ENCODE measurements around the gene NRXN3.

Gene NRXN3

DNA sequence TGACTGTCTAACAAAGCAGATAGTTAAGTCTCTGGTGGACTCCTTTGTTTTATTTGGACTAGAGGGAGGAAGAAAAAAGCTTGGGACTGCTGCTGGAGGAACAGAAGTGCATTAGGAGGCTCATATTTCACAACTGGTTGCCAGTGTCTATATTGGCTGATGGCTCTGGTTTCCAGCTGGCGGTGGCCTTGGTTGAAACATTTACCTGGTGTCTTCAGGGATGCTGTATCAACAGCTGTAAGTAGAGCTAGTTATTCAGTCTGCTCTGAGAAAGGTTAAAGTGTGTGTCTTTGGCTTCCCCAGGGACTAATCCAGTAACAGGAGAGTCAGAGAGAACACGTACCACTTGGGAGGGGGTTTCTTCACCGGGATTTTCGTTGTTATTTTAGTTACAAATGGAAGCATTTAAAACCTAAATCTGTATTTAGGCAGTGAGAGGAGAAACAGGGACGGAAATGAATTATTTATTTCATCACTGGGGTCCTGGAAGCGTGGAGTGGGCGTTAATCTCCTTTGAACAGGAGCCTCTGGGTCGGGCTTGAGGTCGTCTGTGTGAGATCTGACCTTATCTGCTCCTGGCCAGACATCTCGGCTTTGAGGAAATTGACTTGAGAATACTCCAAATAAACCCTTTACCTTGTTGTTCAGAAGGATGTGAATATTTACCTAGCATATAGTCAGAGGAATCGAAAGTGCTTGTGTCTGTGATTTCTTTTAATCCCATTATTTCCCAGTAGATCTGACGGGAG, 149.9 kb downstream of the NRXN3 start:
- no peak for DNase-seq (ENCODE audit: low spot score)

DNA sequence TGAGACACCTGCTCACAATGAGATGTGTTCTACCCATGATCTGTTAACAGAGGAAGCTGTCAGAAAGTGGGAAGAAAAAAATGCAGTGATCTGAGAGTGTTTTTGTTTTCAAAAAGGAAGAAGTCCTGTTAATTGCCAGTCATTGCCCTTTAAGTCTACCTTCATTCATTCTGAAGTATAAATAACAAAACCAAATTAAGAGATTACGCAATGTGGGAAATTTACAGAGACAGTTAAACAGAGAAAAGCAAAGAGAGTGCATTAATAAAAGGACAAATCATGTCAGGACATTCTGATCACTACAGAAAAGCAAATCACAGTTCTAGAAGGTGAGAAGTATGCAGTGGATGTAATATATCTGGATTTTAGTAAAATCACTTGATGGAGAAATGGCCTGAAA, 154.2 kb downstream of the NRXN3 start:
- no peak for DNase-seq (ENCODE audit: low spot score)

DNA sequence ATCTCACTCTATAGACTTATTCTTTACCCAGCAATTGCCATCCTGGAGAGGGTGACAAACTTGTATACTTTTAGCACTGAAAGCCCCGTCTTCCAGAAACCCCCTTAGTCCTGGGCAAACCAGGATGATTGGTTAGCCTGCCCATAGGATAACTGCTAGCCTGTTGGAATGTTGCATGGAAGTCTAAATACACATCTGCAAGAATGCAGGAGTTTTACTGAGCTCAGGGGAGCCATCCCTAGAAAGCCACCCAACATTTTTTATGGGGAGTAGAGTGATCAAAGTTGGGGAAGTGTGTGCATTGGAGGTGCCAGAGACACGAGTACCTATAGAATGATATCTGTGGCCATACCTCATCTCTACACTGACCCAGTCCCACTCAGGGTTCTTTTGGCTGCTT, 155.7 kb downstream of the NRXN3 start:
- no peak for DNase-seq (ENCODE audit: low spot score)

DNA sequence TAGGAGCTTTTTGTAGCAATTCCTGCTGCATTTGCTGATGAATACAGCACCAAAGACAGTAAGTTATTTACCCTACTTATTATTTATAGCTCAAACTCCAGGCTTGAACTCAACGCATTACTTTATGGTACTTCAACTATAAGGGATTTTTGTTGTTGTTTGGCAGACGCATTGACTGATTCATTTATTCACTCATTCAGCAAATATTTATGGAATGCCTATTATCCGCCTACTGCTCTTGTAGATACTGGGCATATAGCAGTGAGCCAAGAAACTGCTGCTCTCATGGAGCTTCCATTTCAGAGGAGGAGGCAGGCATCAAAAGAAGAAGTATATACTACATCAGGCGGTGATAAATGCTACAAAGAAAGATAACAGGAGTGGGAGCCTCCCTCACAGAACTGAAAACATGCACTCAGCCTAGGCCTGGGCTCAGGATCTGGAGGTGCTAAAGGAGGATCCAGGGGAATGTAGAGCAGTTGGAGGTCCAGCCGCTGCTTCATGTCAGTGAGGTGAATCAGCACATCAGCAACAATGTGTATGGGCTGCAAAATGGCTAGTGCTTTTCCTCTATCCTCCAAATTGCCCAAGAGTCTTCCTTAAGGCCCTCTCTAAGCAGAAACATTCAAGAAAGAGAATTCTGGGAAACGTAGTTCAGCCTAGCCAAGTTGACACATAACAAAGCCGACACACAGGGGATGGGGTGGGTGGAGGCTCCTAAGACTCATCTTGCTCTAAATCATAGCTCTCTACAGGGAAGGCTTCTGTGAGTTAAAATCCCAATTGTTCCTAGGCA, 157.5 kb downstream of the NRXN3 start:
- DNase-seq (ENCODE audit: low spot score) = no peak

DNA sequence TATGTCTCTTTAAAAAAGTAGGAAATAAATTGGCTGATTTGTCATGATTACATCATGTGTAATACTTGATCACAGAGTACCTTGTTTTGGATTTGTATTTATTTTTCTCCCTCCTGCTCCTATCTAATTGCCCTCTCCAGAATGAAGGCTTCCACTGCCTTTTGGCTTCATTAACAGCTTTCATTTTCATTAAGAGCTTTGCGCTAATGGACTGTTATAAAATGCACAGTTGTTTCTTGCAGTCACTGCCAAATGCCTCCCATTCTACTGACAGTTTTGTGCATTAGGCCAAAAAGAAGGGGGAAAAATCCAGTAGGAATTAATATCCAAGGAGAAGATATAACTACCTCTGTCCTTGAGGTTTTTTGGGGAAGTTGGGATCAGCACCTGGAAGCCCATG, 159.2 kb downstream of the NRXN3 start:
- no peak for DNase-seq (ENCODE audit: low spot score)

DNA sequence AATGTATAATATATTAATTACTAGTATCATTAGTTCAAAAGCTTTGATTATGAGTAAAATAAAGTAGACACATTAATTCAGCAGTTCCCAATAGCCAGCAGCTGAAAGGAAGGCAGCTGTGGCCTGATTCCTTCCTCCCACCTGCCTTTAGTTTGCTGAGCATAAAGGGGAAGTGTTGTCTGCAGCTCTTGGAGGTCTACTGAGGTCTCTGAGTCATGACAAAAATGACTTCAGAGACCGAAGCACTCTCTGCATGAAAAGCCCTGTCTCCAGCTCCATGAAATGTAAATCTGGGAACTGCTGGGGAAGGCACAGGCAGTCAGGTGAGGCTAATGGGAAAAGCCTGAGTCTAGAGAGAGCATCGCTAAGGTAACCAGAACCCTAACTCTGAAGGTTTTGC, 165.4 kb downstream of the NRXN3 start:
- DNase-seq (ENCODE audit: low spot score) = no peak

DNA sequence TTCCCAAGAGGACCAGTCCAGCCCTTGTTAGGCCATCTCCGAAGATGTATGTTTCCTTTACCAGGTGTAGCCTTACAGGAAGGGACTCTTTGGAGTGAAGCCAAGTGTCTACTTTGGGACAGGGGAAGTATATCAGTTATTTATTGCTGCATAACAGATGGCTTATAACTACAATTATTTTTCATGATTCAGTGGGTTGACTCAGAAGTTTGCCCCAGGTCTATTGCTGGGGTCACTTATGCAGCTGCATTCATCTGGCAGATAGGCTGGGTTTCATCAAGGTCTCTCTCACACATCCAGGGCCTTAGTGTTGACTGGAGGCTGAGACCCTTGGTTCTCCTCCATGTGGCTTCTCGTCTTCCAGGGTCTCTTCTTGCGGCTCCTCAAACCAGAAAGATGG, 170.1 kb downstream of the NRXN3 start:
- no peak for DNase-seq (ENCODE audit: low spot score)

DNA sequence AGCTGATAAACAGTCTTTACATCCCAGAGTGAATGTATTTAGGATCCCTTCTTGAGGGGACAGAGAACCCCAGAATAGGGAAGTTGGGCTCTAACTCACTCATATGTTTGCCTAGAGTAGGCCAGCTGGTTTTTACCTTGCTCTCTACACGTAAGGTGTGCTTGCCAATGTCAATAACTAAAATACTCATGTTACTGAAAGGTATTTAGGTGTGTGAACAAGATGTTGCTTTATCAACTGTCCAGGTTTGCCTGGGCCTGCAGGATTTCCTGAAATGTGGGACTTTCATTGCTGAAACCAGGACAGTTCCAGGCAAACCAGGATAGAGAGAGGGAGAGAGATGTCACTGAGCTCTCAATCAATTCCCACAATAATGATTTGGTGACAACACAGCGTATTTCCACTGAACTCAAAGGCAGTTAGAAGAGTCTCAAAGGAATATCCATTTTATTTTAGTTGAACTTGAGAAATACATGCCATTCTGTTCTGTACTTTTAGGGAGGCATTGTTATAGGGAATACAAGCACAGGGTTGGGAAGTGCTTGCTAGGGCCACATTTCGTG, 171.7 kb downstream of the NRXN3 start:
- no peak for DNase-seq (ENCODE audit: low spot score)

DNA sequence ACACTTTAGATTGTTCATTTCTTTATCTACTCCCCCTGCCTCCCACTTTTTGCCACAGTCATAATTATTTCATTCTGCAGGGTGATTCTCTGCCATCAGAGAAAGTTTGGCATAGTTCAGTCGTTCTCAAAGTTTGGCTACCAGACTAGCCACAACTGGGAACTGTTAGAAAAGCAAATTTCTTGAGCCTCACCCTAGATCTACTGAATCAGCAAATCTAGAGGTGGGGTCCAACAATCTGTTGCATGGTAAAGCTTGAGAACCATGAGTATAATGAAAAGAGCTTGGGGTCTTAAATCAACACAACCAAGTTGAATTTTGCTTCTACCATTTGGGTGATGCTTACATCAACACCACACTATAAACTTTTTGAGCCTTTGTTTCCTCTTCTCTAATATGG, 172.7 kb downstream of the NRXN3 start:
- no peak for DNase-seq (ENCODE audit: low spot score)

DNA sequence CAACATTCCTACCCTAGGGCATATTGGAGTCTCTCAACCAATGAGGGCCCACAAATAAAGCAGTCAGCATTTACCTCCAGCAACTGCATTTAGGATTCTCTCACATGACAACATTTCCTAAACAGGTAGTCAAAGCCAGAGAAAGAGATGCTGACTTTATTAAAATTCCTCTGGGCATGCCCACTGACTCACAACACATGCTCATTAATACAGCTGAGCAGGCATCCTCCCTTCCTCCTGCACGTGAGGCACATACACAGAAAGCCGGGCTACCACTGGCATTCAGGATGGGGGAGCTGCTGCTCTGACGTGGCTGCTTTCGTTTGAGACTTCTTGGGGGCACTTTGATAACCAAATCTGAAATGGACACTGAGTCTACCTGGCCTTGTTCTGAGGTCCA, 174.1 kb downstream of the NRXN3 start:
- DNase-seq (ENCODE audit: low spot score) = no peak

DNA sequence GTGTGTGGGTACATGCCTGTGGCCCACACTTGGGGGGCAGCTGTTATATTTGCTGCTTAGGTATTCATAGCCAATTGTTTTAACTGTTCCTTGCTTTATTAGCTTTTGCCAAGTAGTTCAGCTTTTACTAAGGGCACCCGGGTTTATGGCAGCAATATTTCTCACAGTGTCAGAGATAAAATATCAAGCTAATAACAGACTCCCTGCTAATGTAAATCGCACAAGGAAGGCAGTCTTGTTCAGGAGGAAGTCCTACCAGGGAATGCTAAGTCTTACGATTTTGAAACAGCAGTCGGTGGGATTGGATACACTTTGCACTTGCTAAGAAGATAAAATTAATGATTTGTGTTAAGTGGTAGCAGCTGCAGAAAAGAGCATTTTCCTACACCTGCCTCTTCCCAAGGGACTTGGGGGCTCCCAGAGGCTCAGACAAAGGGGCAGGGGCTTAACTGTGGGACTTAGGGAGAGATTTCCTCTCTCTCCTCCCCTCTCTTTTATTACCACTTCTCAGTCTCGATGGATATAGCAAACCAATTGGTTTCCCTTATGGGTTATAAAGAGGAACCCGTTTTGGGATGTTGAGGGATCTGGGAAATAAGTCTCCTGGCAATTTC, 175.1 kb downstream of the NRXN3 start:
- DNase-seq (ENCODE audit: low spot score) = no peak

DNA sequence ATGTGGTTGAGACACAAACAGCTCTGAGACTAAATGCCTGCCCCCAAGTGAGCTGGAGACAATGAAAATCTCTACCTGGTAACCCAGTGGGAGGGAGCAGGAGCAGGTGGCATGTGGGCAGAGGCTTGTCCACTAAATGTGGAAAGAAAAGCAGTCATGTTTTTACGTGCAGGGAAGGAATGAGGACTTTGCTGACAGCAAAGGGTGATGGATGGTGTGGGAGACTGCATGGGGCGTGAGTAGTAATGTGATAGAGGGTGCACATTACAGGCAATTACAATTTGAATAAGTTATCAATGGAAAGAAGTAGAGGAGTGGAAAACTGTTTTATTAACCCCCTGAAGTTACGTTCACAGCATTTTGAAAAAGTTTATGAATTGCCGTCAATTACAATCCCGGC, 176.6 kb downstream of the NRXN3 start:
- DNase-seq (ENCODE audit: low spot score) = no peak

DNA sequence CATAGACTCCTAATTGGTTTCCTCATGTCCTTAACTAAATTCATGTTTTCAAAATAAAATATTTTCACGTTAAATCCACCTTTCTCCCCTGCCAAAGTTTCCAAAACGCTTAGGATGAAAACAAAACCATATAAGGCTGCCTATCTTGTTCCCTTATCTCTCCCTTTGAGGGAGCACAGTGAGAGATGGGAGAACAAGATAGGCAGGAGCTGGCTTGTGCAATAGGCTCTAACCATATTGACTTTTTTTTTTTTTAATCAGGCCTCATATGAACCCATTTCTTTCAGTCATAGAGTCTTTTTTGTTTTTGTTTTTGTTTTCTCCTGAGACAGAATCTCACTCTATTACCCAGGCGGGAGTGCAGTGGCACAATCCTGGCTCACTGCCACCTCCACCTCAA, 184.9 kb downstream of the NRXN3 start:
- no peak for DNase-seq (ENCODE audit: low spot score)

DNA sequence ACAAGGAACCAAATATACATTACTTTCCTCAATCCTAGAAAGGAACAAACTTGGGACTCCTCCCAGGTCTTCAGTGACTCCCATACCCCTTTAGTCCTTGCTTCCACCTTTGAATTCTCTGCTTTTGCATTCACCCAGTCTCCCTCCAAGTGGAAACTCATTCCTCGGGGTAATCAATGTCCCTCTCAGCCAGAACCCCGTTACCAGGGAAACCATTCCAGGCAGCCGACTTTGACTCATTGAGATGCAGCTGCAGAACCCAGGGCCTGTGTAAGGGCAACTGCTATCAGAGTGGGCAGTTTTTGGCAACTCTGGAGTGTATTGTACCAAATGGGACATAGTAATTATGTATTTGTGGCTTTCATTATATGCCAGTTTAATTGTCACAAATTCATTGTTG, 186.2 kb downstream of the NRXN3 start:
- no peak for DNase-seq (ENCODE audit: low spot score)

DNA sequence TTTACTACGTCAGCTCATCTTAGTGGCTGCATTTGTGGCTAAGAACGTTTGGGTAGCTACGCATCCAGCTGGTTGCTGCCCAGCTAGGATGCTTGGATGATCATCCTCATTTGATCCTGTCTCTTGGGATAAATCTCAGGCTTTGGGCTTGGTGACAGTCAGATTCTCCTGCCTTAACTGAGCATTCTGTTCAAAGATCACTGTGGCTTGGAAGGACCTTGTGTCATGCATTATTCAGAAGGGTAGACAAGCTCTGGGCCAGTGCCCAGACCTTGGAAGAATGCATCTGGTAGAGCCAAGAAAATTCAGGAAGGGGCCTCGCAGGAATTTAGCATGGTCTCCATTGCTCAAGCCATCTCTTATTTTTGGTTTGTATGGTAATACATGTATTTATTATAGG, 188.4 kb downstream of the NRXN3 start:
- no peak for DNase-seq (ENCODE audit: low spot score)

DNA sequence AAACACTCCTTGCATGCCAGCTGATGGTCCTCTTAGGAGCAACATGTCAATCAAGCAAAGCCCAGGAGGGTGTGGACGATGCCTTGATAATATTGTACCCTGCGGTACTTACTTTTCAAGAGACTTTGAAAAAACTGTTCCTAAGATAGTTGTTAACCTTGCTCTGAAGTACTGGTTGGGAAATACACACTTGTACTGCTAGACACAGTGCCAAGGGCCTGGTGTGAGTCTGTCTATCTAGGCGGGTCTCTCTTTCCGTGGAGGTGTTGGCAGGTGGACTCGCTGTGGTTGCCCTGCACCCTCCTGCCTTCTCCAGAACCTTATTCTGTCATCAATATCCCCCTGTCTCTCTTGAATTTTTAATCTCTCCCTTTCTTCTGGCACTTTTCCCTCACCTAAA, 189.4 kb downstream of the NRXN3 start:
- DNase-seq (ENCODE audit: low spot score) = no peak

DNA sequence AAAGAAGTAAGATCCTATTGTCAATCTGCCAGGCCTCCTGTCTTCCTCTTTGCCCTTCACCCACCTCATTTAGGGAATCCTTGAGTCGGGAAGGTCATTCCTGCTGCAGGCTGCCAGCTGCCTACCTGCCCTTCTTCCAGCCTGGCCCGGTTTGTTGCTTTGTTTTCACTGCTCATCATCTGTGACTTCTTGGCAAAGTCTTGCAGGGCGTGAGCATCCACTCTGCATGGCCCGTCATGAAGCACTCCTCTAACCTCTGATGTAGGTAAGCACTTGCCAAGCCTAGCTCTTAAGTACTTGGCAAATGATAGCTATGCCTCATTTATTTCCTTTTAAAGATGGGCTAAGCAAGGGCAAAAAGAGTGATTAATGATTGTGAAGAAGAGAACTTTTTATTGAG, 192.8 kb downstream of the NRXN3 start:
- DNase-seq (ENCODE audit: low spot score) = no peak

DNA sequence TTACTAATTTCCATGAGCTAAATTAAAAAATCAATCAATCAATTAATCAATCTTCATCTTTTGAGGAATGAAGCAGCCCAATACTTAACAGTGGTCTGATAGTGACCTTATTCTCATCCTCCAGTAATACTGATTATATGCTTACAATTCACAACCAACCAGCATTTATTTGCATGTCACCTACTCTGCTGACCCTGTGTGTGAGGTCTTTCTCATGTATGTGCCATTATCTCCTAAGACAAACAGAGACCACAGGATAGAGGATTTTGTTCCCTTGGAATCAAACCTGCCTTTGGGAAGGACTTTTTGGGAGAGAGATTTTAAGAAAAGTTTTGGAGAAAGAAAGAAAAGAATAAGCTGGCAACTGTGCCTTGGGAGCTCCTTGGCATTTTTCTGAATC, 197.2 kb downstream of the NRXN3 start:
- DNase-seq (ENCODE audit: low spot score) = no peak

DNA sequence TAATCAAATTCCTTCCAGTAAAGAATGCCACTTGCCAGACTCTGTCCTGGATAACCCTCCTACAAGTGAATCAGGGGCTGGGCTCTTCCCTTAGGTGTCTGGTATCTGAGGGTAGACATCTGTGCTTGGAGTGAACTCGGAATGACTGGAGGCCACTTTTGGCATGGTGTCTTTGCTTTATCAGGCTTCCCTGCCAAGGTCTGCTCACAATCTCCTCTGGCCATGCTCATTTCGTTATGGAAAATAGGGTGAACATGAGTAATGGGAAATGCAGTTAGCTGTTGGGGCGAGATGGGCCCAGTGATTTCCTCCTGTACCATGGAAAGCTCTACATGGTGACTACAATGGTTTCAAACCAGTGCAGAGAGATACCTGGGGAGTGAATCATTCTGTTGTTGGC, 212.9 kb downstream of the NRXN3 start:
- DNase-seq (ENCODE audit: low spot score) = no peak

DNA sequence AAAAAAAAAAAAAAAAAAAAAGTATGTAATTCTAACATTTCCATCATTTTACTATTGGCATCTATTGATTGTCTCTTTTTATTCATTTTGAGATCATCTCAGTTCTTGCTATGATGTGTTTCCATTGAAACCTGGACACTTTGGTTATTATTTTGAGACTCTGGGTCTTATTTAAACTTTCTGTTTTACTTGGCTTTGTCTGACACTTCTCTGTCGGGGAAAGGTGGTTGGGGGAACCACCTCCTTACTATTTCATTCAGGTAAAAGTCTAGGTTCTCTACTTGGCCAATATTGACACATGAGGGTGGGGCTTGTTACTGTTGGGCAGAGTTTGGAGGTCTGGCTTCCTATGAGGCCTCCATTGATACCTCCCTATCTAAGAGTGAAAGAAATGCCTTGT, 228.0 kb downstream of the NRXN3 start:
- DNase-seq (ENCODE audit: low spot score) = no peak

DNA sequence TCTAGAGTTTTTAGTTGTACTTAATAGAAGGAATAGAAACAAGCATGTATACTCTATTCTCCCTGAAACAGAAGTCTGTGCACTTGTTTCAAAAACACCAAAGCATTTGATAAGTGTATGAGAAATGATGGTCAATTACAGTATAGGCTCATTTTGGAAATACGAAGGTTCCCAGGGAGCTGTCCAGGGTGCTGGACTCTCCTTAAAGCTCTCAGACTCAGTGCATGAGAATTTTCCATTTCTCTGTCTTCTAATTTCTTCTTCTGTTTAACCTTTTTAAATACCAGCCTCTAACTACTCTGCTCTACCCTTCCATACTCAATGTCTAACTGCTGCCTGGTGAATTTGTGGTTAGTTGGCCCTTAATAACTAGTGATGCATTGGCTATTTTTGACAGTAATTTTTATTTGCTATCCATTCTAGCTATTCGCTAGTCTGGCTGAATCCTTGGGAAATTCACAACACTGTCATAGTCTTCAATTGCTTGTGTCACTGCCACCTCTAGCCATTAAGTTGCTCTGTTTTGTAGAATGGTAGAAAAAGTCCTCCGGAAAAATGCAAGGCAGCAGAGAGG, 229.2 kb downstream of the NRXN3 start:
- no peak for DNase-seq (ENCODE audit: low spot score)

DNA sequence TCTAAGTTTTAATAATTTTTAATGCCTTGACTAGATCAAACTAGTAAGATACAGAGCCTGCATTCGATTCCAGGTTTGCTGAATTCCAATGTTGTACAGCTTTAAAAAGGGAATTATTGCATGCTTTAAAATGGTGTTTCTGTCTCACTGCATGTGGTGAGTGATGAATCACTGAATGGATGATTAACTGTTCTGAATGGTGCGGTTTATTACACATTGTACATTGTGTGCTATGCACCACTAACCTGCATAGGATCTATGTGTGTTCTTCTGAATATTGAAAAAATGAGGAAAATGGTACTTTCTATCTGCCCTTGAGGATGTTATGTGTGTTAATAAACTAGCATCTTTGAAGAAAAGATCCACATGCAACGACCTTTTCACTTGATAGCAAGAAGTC, 231.7 kb downstream of the NRXN3 start:
- no peak for DNase-seq (ENCODE audit: low spot score)
